ENCODE data around the gene CENPX. TPM values are rescaled to one million over a fixed set of nuclear protein-coding genes. Genes with fewer than 3 reads are reported as not detected.

Gene CENPX
- total and polyA plus RNA-seq, 2 of the 13 experiments (the other 11 are each of a cell fraction or from before 2014, with no cell fraction given), result 92.7 to 170 TPM

DNA sequence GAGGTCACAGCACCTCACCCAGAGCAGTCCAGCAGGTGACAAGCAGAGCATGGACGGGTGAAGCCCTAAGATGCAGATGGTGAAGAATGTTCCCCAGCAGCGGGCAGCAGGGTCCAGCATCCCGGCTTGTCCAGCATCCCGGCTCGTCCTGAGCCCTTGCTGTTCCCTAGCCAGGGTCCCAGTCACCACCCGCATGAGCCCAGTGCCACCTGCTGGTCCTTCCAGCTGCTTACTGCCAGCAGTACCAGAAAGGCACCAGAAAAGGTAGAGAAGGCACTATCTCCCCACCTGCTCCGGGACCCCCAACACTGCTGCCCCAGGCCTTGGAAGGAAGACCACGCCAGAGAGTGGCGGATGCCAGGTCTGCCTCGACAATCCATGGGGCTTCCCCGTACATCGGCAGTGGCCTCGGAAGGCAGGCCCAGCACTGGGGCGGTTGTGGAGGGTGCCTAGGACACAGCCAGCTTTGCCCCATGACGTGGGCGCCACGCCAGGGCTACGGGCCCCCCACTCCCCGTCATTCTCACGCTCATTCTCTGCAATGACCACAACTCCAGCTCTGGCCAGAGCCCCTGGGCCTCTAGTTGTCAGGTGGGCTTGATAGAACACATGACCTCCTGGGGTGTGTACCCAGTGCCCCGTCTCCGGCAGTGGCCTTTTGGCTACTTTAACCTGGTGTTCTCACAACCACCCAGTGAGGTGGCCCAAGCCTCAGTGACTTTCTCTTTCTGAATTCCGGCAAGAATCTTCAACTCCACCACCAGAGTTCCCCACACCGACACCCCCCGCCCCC, 1.4 kb downstream of the CENPX start (continued):
- TF ChIP-seq, protein P1, sequence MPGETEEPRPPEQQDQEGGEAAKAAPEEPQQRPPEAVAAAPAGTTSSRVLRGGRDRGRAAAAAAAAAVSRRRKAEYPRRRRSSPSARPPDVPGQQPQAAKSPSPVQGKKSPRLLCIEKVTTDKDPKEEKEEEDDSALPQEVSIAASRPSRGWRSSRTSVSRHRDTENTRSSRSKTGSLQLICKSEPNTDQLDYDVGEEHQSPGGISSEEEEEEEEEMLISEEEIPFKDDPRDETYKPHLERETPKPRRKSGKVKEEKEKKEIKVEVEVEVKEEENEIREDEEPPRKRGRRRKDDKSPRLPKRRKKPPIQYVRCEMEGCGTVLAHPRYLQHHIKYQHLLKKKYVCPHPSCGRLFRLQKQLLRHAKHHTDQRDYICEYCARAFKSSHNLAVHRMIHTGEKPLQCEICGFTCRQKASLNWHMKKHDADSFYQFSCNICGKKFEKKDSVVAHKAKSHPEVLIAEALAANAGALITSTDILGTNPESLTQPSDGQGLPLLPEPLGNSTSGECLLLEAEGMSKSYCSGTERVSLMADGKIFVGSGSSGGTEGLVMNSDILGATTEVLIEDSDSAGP (CRISPR knock-in tag; IDR thresholded peaks at IDR 0.05; ENCODE audit: borderline replicate concordance), result peak; percentile 81; the same call in 1 of the 2 replicates
- TF ChIP-seq, protein P2, sequence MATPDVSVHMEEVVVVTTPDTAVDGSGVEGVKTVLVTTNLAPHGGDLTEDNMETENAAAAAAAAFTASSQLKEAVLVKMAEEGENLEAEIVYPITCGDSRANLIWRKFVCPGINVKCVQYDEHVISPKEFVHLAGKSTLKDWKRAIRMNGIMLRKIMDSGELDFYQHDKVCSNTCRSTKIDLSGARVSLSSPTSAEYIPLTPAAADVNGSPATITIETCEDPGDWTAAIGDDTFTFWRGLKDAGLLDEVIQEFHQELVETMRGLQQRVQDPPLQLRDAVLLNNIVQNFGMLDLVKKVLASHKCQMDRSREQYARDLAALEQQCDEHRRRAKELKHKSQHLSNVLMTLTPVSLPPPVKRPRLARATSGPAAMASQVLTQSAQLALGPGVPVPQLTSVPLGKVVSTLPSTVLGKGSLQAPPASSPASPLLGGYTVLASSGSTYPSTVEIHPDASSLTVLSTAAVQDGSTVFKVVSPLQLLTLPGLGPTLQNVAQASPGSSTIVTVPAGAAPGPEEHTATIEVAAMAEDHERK (CRISPR knock-in tag; IDR thresholded peaks at IDR 0.05; ENCODE audit: low read depth), result no peak
- TF ChIP-seq, protein P3, sequence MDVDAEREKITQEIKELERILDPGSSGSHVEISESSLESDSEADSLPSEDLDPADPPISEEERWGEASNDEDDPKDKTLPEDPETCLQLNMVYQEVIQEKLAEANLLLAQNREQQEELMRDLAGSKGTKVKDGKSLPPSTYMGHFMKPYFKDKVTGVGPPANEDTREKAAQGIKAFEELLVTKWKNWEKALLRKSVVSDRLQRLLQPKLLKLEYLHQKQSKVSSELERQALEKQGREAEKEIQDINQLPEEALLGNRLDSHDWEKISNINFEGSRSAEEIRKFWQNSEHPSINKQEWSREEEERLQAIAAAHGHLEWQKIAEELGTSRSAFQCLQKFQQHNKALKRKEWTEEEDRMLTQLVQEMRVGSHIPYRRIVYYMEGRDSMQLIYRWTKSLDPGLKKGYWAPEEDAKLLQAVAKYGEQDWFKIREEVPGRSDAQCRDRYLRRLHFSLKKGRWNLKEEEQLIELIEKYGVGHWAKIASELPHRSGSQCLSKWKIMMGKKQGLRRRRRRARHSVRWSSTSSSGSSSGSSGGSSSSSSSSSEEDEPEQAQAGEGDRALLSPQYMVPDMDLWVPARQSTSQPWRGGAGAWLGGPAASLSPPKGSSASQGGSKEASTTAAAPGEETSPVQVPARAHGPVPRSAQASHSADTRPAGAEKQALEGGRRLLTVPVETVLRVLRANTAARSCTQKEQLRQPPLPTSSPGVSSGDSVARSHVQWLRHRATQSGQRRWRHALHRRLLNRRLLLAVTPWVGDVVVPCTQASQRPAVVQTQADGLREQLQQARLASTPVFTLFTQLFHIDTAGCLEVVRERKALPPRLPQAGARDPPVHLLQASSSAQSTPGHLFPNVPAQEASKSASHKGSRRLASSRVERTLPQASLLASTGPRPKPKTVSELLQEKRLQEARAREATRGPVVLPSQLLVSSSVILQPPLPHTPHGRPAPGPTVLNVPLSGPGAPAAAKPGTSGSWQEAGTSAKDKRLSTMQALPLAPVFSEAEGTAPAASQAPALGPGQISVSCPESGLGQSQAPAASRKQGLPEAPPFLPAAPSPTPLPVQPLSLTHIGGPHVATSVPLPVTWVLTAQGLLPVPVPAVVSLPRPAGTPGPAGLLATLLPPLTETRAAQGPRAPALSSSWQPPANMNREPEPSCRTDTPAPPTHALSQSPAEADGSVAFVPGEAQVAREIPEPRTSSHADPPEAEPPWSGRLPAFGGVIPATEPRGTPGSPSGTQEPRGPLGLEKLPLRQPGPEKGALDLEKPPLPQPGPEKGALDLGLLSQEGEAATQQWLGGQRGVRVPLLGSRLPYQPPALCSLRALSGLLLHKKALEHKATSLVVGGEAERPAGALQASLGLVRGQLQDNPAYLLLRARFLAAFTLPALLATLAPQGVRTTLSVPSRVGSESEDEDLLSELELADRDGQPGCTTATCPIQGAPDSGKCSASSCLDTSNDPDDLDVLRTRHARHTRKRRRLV (CRISPR knock-in tag; IDR thresholded peaks at IDR 0.05), result no peak
- TF ChIP-seq ZNF605 (CRISPR knock-in tag; IDR thresholded peaks at IDR 0.05) (peak; percentile 85; the same call in 1 of the 2 replicates), SOX5 (CRISPR knock-in tag; IDR thresholded peaks at IDR 0.05; ENCODE audit: borderline replicate concordance) (peak; percentile 12; the same call in 1 of the 2 replicates), SOX6 (IDR thresholded peaks at IDR 0.05) (no peak), SOX6 (CRISPR knock-in tag; IDR thresholded peaks at IDR 0.05) (peak; percentile 38; the same call in 1 of the 2 replicates), NBN (conservative IDR thresholded peaks at IDR 0.05) (no peak), HDAC6 (IDR thresholded peaks at IDR 0.05; ENCODE audit: low read depth, low read length) (no peak), HMGXB3 (CRISPR knock-in tag; IDR thresholded peaks at IDR 0.05; ENCODE audit: borderline replicate concordance) (no peak)
- TF ChIP-seq, protein P4, sequence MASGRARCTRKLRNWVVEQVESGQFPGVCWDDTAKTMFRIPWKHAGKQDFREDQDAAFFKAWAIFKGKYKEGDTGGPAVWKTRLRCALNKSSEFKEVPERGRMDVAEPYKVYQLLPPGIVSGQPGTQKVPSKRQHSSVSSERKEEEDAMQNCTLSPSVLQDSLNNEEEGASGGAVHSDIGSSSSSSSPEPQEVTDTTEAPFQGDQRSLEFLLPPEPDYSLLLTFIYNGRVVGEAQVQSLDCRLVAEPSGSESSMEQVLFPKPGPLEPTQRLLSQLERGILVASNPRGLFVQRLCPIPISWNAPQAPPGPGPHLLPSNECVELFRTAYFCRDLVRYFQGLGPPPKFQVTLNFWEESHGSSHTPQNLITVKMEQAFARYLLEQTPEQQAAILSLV (CRISPR knock-in tag; IDR thresholded peaks at IDR 0.05; ENCODE audit: borderline replicate concordance), result no peak
- TF ChIP-seq, protein P5, sequence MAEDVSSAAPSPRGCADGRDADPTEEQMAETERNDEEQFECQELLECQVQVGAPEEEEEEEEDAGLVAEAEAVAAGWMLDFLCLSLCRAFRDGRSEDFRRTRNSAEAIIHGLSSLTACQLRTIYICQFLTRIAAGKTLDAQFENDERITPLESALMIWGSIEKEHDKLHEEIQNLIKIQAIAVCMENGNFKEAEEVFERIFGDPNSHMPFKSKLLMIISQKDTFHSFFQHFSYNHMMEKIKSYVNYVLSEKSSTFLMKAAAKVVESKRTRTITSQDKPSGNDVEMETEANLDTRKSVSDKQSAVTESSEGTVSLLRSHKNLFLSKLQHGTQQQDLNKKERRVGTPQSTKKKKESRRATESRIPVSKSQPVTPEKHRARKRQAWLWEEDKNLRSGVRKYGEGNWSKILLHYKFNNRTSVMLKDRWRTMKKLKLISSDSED (CRISPR knock-in tag; IDR thresholded peaks at IDR 0.05), result 0 out of 2 replicates have a peak, but pooled peaks have one; percentile 2

Data from HepG2 (cell line).